WERI-Rb-1 (cell line): Measurements from ENCODE around the gene OARD1.

ENCODE experiments used
- DNase-seq: peaks from one replicate; pipeline ENCODE4 v3.0.0-alpha.2; 2020
- H3K27ac ChIP-seq: fragments of 250-450 bp; sonication (Bioruptor Pico); 2 replicates; pipeline ENCODE4 v1.5.1; 2020; ENCODE audit warnings: mild to moderate bottlenecking, moderate library complexity
- H3K27me3 ChIP-seq: fragments of 250-450 bp; sonication (Bioruptor Pico); 2 replicates; pipeline ENCODE4 v1.5.1; 2021; ENCODE audit warnings: mild to moderate bottlenecking, low read depth, moderate library complexity; ENCODE audit not compliant: insufficient read depth, severe bottlenecking
- H3K36me3 ChIP-seq: fragments of 250-450 bp; sonication (Bioruptor Pico); 2 replicates; pipeline ENCODE4 v1.5.1; 2020; ENCODE audit warnings: mild to moderate bottlenecking, moderate library complexity
- H3K4me3 ChIP-seq: 2 replicates; pipeline ENCODE4 v1.5.1; 2011; ENCODE audit warnings: low read depth, mild to moderate bottlenecking, control low read depth, low read length
- H3K9me3 ChIP-seq: fragments of 250-450 bp; sonication (Bioruptor Pico); 2 replicates; pipeline ENCODE4 v1.5.1; 2021; ENCODE audit warnings: mild to moderate bottlenecking, moderate library complexity; ENCODE audit not compliant: severe bottlenecking
- CTCF ChIP-seq: IDR thresholded peaks from 2 replicates; pipeline ENCODE4 v1.5.1; 2011; ENCODE audit warnings: low read depth, mild to moderate bottlenecking, control low read depth, inconsistent platforms, low read length

OARD1 gene

GRCh38 chr6:41079080-41079479 lies 6.9 kb upstream of the OARD1 start:
- peaks cover 51% of the 10 kb centered on the region for H3K36me3 ChIP-seq
- no peaks in the 10 kb centered on the region for H3K9me3 ChIP-seq
- no peak overlapping the region for H3K4me3 ChIP-seq
- TF ChIP-seq CTCF = no peak
- no peak for DNase-seq
- no peaks in the 10 kb centered on the region for H3K27me3 ChIP-seq
- H3K27ac ChIP-seq = no peak overlapping the region

GRCh38 chr6:41078101-41078500 lies 5.9 kb upstream of the OARD1 start:
- Histone ChIP-seq H3K27ac (no peak overlapping the region), H3K27me3 (no peaks in the 10 kb centered on the region), H3K4me3 (no peak overlapping the region), H3K9me3 (no peaks in the 10 kb centered on the region), H3K36me3 (peaks cover 45% of the 10 kb centered on the region)
- TF ChIP-seq CTCF = no peak
- DNase-seq = no peak

GRCh38 chr6:41077536-41077935 lies 5.4 kb upstream of the OARD1 start:
- peaks cover 43% of the 10 kb centered on the region for H3K36me3 ChIP-seq
- H3K4me3 ChIP-seq = no peak overlapping the region
- H3K27me3 ChIP-seq = no peaks in the 10 kb centered on the region
- no peak overlapping the region for H3K27ac ChIP-seq
- DNase-seq = no peak
- TF ChIP-seq CTCF = no peak
- no peaks in the 10 kb centered on the region for H3K9me3 ChIP-seq

- no peak overlapping the region for H3K4me3 ChIP-seq
- TF ChIP-seq CTCF = no peak
- no peak overlapping the region for H3K27ac ChIP-seq
Measured at GRCh38 chr6:41075651-41076626, 3.8 kb upstream of the OARD1 start.

GRCh38 chr6:41074692-41075436 lies 2.7 kb upstream of the OARD1 start:
- TF ChIP-seq CTCF = no peak
- H3K9me3 ChIP-seq = no peaks in the 10 kb centered on the region
- no peak for DNase-seq
- H3K4me3 ChIP-seq = peak overlapping the region; percentile 99
- peaks cover 21% of the 10 kb centered on the region for H3K36me3 ChIP-seq
- peak overlapping the region; percentile 98 for H3K27ac ChIP-seq
- no peaks in the 10 kb centered on the region for H3K27me3 ChIP-seq

More at GRCh38 chr6:41075651-41076626, 3.8 kb upstream of the OARD1 start:
- Histone ChIP-seq H3K36me3 (peaks cover 32% of the 10 kb centered on the region), H3K27me3 (no peaks in the 10 kb centered on the region), H3K9me3 (no peaks in the 10 kb centered on the region)
- no peak for DNase-seq
